Loucy (cell line): ENCODE data around the gene CXorf65.

Experiments
- H2AFZ ChIP-seq: fragments of 200-600 bp; sonication (generic); 2 replicates; pipeline ENCODE4 v1.6.0; 2016; ENCODE audit warnings: antibody characterized with exemption, mild to moderate bottlenecking, low read length, moderate library complexity
- H3F3A ChIP-seq: fragments of 200-600 bp; 2 replicates; pipeline ENCODE4 v1.6.0; 2016; ENCODE audit warnings: antibody characterized with exemption, low read depth, mild to moderate bottlenecking
- H3K27me3 ChIP-seq: fragments of 200-600 bp; sonication (generic); 2 replicates; pipeline ENCODE4 v1.6.1; 2014; ENCODE audit warnings: low read length, mild to moderate bottlenecking; ENCODE audit not compliant: insufficient read depth, poor library complexity, severe bottlenecking
- H3K36me3 ChIP-seq: fragments of 200-600 bp; sonication (generic); 2 replicates; pipeline ENCODE4 v1.6.1; 2016; ENCODE audit warnings: low read length; ENCODE audit not compliant: insufficient read depth
- H3K4me1 ChIP-seq: fragments of 200-600 bp; sonication (generic); 2 replicates; pipeline ENCODE4 v1.5.1; 2014; ENCODE audit warnings: low read length, mild to moderate bottlenecking; ENCODE audit not compliant: insufficient read depth, poor library complexity, severe bottlenecking
- H3K4me2 ChIP-seq: fragments of 200-600 bp; sonication (generic); 2 replicates; pipeline ENCODE4 v1.6.0; 2014; ENCODE audit warnings: antibody characterized with exemption, low read length, low read depth, mild to moderate bottlenecking; ENCODE audit not compliant: poor library complexity, severe bottlenecking
- H3K4me3 ChIP-seq: fragments of 200-600 bp; sonication (generic); 2 replicates; pipeline ENCODE4 v1.5.1; 2014; ENCODE audit warnings: low read length, mild to moderate bottlenecking, mixed read lengths; ENCODE audit not compliant: poor library complexity, severe bottlenecking
- H3K79me2 ChIP-seq: fragments of 200-600 bp; sonication (generic); 2 replicates; pipeline ENCODE4 v1.6.1; 2014; ENCODE audit warnings: low read length; ENCODE audit not compliant: insufficient read depth
- H3K9ac ChIP-seq: fragments of 200-600 bp; sonication (generic); 2 replicates; pipeline ENCODE4 v1.6.0; 2014; ENCODE audit warnings: mild to moderate bottlenecking, low read depth, low read length, moderate library complexity; ENCODE audit not compliant: poor library complexity, severe bottlenecking
- H3K9me2 ChIP-seq: fragments of 200-600 bp; sonication (generic); replicated peaks from 2 replicates; pipeline ENCODE4 v1.6.1; 2016; ENCODE audit warnings: low read depth, low read length, mixed read lengths
- H3K9me3 ChIP-seq: fragments of 200-600 bp; sonication (generic); 2 replicates; pipeline ENCODE4 v1.6.1; 2014; ENCODE audit warnings: mild to moderate bottlenecking, antibody characterized with exemption, low read length, low read depth; ENCODE audit not compliant: insufficient read depth
- H4K20me1 ChIP-seq: fragments of 200-600 bp; sonication (generic); 2 replicates; pipeline ENCODE4 v1.6.0; 2014; ENCODE audit warnings: antibody characterized with exemption, low read length, mild to moderate bottlenecking; ENCODE audit not compliant: insufficient read depth, poor library complexity, severe bottlenecking
- CTCF ChIP-seq: fragments of 200-600 bp; sonication (generic); conservative IDR thresholded peaks from 2 replicates; pipeline ENCODE4 v1.5.1; 2014; ENCODE audit warnings: mild to moderate bottlenecking, antibody characterized with exemption, low read length
- EZH2phosphoT487 ChIP-seq: fragments of 200-600 bp; IDR thresholded peaks from 2 replicates; pipeline ENCODE4 v1.6.1; 2018; ENCODE audit warnings: antibody characterized with exemption, mild to moderate bottlenecking, moderate library complexity, borderline replicate concordance

The CXorf65 gene

GRCh38 chrX:71082822-71083221 is 23.7 kb downstream of the CXorf65 start:
- Histone ChIP-seq H3K4me3 (no peak overlapping the region), H3K9ac (no peak overlapping the region), H3K79me2 (no peaks in the 10 kb centered on the region), H3F3A (no peaks in the 10 kb centered on the region), H3K9me2 (no peaks in the 10 kb centered on the region), H3K36me3 (no peaks in the 10 kb centered on the region), H3K4me2 (no peak overlapping the region), H3K27me3 (no peaks in the 10 kb centered on the region), H4K20me1 (no peaks in the 10 kb centered on the region), H2AFZ (no peak overlapping the region), H3K4me1 (peaks cover 3% of the 10 kb centered on the region), H3K9me3 (no peaks in the 10 kb centered on the region)
- TF ChIP-seq EZH2phosphoT487: no peak
- TF ChIP-seq CTCF: no peak

GRCh38 chrX:71082124-71082647 is 24.4 kb downstream of the CXorf65 start:
- Histone ChIP-seq H3K4me3 (no peak overlapping the region), H3K9ac (no peak overlapping the region), H2AFZ (no peak overlapping the region), H3F3A (no peaks in the 10 kb centered on the region), H3K36me3 (no peaks in the 10 kb centered on the region), H3K9me3 (no peaks in the 10 kb centered on the region), H3K4me1 (peaks cover 3% of the 10 kb centered on the region), H3K27me3 (no peaks in the 10 kb centered on the region), H4K20me1 (no peaks in the 10 kb centered on the region), H3K4me2 (no peak overlapping the region), H3K79me2 (no peaks in the 10 kb centered on the region), H3K9me2 (no peaks in the 10 kb centered on the region)
- TF ChIP-seq CTCF (no peak), EZH2phosphoT487 (no peak)

- no peak for TF ChIP-seq CTCF
- no peak for TF ChIP-seq EZH2phosphoT487
These were observed 25.0 kb downstream of the CXorf65 start for GRCh38 chrX:71081330-71082123.

More at GRCh38 chrX:71081330-71082123, 25.0 kb downstream of the CXorf65 start:
- peaks cover 3% of the 10 kb centered on the region for H3K4me1 ChIP-seq
- H3K36me3 ChIP-seq: no peaks in the 10 kb centered on the region
- no peak overlapping the region for H3K4me3 ChIP-seq
- no peaks in the 10 kb centered on the region for H3K9me3 ChIP-seq
- H3K4me2 ChIP-seq: no peak overlapping the region
- no peaks in the 10 kb centered on the region for H3K9me2 ChIP-seq
- H4K20me1 ChIP-seq: no peaks in the 10 kb centered on the region
- no peaks in the 10 kb centered on the region for H3K27me3 ChIP-seq
- no peaks in the 10 kb centered on the region for H3K79me2 ChIP-seq
- H3F3A ChIP-seq: no peaks in the 10 kb centered on the region
- H3K9ac ChIP-seq: no peak overlapping the region
- H2AFZ ChIP-seq: peak overlapping the region; percentile 49; the same call in 1 of the 2 replicates
